Middle frontal gyrus (tissue), 1 donor: ENCODE measurements around the gene CNIH3.
"Not testable (repeated sequence)": the region's sequence is repeated elsewhere in the genome, so short reads cannot be mapped to it uniquely, and the experiment has no call there.

ENCODE experiments used
- DNase-seq: peaks from one replicate; pipeline ENCODE4 v3.0.0-alpha.2; 2015; ENCODE audit warnings: low spot score; ENCODE audit errors: extremely low spot score

CNIH3 gene

DNA sequence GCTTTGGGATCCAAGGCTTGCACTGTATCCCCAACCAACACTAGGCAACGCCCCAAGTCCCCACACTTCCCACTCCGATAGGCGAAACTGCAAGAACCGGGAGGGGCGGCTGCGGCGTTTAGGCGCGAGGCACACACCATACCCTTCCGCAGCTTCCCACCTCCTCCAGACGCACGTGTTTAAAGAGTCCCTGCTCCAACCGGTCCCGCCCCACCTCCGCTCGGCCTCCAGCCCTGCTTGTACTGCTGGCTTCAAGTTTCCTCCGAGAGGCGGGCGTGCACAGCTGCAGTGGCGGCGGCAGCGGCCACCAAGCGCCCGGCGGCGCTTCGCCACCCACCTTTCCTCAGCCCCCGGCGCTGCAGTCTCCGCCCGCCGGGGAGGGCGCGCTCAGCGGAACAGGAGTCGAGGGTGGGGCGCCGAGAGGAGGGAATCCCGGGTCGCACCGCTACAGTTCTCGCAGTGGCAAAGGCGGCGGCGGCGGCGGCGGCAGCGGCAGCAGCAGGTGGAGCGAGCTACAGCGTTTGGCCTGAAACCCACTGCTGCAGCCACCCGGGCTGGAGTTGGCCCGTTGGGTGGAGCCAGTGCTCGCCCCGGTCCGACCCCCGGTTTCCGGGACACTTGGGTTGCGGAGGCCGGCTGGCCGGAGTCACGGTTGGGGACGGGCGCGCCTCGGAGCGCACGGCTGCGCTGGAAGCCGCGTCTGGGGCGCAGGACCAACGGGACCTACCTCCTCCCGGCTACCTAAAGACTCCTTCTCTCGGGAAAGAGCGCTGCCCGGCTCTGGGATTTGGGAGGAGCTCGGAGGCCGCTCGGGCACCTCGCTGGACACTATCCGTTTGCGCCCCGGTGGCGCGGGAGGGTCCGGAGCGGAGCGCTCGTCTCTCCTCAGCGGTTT, at the start of gene CNIH3:
Gene CNIH3 (plus strand): TSS at position 457 of the 895 bp plus-strand sequence. CDS start 858 bp downstream, outside the sequence.
- DNase-seq: peak; percentile 29

DNA sequence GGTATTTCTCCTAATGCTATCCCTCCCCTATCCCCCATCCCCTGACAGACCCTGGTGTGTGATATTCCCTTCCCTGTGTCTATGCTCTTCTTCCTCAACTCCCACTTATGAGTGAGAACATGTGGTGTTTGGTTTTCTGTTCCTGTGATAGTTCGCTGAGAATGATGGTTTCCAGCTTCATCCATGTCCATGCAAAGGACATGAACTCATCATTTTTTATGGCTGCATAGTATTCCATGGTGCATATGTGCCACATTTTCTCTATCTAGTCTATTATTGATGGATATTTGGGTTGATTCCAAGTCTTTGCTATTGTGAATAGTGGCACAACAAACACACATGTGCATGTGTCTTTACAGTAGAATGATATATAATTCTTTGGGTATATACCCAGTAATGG, 49.6 kb upstream of the CNIH3 start:
- not testable (repeated sequence) for DNase-seq

DNA sequence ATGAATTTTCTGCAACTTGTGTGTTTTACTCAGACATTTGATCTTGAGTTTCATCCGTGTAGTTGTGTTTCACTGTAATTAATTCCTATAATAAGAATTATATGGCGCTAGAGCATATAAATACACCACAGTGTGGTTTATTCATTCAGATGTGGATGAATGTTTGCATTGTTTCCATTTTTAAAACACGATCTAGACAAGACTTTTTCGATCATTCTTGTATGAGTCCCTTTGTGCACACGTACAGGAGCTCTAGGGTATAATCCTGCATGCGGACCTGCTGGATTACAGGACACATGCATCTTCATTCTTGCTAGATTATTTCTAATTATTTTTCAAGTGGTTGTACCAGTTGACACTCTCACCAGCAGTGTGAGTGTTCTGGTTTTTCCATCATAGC, 46.8 kb upstream of the CNIH3 start:
- no peak for DNase-seq

DNA sequence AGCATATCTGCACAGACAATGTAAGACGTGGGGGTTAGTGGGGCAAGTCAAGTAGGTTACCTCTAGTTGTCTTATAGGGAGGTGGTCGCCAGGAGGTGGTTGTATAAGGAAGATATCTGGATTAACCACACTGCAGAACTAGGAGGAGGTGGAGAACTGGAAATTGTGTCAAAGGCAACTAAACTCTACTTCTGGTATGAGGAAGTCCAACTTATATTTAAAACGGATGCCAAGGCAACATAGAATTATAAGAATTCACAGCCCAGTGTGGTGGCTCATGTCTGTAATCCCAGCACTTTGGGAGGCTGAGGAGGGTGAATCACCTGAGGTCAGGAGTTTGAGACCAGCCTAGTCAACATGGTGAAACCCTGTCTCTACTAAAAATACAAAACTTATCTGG, 44.1 kb upstream of the CNIH3 start:
- DNase-seq: not testable (repeated sequence)

DNA sequence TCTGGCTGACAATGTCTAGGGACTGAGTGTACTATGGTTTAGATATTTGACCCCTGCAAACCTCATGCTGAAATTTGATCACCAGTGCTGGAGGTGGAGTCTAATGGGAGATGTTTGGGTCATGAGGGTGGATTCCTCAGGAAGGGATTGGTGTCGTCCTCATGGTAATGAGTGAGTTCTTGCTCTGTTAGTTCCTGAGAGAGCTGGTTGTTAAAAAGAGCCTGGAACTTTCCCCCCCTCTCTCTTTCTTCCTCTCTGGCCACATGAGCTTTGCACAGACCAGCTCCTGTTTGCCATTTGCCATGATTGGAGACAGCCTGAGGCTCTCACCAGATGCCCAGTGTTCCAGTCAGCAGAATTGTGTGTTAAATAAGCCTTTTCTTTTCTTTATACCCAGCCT, 36.6 kb upstream of the CNIH3 start:
- no peak for DNase-seq

DNA sequence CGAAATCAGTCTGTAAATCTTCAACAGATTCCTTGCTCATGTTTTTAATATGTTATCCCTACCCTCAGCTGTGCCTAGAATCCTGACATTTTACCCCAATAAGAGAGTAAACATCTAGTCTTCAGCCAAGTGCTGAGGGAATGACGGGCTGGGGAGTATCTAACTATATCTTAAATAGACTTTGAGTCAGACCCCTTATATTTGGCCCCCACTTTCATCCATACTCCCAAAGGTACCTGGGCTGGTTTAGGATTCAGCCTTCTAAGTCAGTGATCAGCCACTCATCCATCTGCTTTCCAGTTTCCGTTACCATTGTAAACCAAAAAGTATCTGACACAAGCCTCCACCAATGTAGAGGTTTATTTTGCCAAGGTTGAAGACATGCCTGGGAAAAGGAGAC, 36.1 kb upstream of the CNIH3 start:
- no peak for DNase-seq

DNA sequence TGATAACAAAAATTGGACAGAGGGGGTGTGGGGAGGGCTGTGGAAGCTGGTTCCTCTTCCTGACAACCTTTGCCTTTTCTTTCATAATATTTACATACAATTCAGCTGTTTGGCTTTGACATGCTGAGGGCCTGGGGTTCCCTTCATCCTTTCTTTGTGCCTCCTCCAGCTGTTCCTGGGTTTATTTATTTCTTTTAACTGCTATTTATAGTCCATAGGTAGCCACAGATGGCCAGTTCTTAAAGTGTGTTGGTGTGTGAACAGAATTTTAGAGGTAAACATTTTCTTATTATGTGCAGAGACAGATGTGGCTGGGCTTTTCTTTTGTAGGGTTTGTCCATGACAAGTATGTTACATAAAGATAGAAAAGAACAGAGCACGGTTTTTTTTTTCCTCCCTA, 34.1 kb upstream of the CNIH3 start:
- no peak for DNase-seq

DNA sequence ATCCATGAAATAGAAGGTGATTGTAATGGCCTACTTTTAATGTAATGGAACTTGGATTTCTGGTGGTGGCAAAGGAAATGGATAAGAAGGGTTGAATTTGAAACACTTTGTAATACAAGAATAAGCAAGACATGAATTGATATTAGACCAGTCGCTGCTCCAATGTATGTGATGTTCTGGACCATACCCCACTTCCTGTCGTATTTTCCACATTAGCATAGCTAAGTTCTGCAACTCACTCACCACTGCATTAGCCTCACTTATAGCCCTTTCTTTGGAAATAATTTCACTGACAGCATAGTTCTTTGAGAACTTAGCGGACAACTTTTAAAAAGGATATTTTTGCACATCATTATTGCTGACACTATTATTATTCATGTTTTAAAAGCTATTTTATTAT, 32.3 kb upstream of the CNIH3 start:
- DNase-seq: no peak

DNA sequence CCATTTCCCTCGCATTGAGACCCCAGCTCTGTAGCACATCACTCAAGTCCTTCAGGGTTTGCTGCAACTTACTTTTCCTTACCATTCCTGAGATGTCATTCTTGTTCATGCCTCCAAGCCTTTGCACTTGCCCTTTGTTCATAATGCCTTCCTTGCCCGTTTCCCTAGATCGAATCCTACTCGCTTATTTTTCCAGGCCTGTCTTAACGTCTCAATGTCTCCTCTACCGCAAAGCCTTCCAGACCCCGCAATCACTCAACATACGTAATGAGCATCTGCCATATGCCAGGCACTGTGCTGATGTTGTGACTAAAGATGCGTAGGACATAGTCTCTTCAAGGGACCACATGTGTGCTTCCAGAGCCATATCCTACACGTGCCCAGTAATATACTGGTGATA, 31.1 kb upstream of the CNIH3 start:
- no peak for DNase-seq

DNA sequence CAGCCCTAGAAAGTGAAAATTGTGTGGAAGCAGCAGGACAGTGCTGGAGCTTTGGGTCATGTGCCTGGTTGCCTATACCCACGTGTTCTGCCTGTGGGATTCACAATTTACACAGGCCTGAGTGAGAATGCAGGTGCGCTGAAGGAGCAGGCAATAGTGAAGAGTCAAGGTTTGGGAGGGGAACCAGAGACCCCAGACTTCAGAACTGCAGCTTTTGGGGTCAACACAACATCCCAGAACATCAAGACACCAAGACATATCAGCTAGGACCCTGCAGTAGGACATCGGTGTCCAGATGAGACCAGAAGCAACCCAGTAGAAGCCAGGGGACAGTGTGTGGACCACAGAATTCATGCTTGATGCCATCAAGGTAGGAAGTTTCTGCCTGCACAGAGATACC, 29.1 kb upstream of the CNIH3 start:
- DNase-seq: no peak

DNA sequence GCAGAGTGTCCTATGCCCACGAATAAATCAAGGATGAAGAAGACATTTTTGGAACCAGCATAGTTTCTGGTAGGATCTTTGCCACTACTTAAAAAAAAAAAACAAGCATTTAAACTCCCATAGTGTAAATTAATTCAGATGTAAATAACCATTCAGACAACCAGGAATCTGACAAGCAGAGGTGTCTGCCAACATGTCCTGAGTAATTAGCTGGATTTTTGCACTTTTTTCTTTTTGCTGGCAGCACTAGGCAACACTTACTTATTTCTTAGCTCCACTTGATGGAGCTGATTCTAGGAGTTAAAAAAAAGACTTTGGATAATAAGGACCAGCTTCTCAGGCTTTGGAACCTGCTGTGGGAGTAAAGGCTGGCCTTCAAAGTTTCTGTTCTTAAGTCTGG, 27.6 kb upstream of the CNIH3 start:
- no peak for DNase-seq

DNA sequence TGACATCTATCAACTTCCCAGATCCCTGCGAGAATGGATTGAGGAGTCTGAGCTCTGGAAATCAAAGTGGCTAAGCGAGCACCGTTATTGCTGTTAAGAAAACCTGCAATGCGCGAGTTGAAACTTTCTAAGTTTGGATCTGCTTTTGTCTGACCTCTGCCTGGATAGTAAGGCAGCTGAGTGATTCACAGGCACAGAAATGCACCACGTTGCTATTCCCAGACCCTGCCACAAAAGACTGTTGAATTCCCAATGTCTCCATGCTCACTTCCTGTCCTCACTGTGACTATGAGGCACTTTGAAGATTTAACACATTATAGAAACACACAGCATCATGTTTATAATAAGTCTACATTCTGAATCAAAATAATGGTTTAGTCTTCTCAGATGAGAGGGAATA, 27.1 kb upstream of the CNIH3 start:
- DNase-seq: no peak

DNA sequence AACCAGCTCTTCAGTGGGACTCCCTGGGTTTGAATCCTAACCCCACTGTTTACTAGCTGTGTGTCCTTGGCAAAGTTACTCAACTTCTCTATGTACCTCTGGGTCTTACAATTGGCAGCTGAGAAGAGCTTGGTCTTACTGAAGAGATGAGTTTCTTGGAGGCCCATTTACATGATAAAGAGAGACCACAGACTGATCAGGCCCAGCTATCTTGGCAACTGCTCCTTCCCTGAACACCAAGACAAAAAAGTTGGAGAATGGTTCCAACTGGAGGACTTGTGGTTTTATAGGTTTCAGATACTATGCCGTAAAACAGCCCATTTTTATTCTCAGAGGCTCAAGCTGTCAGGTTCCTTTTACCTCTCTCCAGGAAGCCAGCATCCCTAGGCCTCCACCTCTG, 24.8 kb upstream of the CNIH3 start:
- no peak for DNase-seq

DNA sequence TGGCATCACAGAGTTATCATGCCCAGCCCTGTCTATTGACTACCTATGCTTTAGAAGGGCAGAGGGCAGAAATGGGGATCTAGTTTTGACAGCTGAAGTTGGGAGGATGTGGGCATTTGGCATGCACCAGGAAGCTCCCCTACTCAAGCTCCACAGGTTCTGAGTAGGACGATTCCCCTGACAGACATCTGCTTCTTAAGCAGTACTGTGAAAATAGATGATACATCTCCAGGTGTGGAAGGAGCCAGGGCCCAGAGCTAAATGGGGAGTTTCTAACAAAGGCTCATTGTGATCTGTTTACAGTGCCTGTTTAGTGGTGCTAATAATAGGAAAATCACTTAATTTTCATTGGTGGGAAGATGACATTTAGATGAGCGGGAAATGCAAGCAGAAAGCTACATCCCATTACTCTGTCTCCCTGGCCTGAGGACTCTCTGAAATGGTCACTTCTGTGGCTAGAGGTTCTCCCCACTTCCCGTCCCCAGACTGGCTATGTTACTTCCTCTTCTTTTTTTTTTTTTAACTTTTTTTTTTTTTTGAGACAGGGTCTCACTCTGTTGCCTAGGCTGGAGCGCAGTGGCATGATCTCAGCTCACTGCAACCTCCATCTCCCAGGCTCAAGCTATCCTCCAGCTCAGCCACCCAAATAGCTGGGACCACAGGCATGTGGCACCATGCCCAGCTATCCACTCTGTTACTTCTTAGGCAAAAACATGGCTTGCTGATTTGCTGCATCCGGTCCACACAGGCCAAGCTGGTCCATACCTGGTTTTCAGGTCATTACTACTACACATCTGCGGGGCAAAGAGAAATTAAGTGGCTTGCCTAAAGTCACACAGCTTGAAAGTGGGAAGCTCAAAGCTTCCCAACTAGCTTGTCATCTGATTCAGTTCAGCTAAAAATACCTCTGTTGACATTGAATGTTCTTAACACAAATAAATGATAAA, 23.2 kb upstream of the CNIH3 start:
- no peak for DNase-seq

DNA sequence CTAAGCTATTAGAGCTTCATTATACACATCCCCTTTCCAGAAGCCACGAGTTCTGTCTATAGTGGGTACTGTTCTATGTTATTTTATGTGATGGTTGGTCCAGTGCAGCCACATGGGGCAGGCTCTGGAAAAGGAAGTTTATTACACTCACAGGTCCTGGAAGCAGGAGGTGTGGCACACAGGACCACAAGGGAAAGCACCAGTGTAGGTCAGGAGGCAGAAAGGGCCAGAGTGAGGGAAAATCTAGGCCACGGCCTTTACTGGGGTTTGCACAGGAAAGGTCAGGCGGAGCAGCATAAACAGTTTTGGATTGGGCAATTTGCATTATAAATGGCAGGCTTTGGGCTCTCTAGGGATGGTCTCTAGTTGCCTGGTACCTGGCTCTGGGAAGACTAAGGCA, 21.8 kb upstream of the CNIH3 start:
- DNase-seq: no peak

DNA sequence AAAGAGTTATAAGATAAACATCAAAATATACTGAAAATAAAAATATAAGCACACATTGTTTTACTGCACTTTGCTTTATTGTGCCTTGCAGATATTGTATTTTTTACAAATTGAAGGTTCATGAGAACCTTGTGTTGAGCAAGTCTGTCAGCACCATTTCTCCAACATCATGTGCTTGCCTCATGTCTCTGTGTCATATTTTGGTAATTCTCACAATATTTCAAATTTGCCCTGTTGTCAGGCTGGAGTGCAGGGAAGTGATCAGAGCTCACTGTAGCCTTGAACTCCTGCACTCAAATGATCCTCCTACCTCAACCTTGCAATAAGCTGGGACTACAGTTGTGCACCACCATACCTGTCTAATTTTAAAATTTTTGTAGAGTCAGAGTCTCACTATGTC, 21.3 kb upstream of the CNIH3 start:
- no peak for DNase-seq

DNA sequence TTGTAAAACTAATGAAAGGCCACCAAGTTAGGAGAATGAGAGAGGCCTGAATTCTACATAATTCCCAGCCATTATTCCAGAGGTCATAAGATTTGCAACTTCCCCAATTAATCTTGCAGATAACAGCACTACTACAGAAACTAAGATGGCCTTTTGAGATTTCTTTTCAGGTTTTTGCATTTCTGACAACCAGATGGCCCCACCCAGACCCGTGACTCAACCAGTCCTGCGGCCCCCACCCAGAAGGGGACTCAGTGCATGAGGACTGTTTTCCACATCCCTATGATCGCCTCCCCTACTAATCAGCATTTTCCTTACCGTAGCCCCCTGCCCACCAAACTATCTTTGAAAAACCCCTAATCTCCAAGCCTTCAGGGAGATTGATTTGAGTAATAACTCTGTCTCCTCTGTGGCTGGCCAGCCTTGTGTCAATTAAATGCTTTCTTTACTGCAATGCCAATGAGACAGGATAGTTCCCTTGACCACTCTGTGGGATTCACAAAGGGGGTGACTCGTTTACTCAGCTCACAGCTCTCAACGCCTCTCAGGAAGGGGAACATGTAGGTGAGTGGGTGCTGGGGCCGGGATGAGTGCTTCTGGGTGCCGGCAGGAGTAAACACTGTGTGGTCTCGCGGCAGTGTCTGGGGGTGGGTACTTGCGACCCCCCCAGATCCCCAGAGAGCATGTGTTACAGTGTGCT, 10.5 kb upstream of the CNIH3 start:
- DNase-seq: no peak

DNA sequence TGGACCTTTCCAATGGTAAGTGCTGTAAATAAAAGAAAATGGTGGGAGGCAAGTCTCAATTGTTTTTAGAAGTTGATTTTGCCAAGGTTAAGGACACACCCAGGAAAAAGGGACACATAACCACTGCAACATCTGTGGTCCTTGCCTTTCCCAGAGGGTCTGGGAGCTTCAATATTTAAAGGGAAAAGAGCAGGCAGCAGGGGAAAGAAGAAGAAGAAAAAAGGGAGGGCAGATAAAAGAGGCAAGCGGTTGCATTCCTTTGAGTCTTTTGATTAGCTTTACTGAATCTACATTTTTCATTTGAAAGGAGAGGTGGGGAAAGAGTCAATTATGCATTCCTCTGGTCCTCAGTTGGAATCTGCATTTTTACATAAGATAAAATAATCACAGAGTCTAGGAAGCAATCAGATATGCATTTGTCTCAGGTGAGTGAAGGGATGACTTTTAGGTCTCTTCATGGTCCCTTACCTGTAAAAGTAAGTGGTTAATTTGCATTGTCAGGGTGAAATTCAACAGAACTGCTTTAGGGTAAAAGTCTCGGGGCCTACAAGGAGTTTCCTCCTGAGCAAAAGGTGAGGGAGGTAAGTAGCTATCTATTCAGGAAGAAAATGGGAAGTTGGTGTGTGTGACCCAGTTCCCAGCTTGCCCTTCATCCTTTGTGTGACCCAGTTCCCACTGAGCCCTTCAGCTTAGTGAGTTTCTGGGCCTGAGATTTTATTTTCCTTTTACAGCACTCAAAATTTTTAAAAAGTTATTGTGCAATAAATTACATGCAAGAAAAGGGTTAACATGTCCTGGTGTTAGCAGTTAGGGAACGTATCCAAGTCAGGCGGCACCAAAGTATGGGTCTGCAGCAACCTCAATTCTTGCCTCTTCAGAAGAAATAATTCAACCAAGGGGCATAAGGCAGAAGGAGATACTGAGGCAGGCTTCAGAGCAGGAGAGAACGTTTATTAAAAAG, 8.6 kb upstream of the CNIH3 start:
- no peak for DNase-seq

DNA sequence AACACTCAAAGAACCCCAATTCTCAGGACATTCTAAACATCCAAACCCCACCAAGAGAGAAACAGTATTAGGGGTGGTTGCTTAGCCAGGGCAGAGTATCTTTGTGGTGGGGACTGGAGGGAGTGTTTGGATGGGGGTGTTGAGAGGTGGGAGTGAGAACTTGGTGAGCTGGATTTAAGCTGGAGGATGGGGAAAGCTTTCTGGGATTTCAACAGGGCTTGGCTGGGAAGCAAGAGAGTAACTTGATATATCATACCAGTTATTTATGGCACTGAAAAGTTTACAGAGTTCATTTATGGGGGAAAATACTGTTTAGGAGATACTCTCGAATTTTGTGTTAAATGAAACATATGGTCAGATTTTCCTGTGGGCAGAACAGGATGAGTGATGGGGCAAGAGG, 6.8 kb upstream of the CNIH3 start:
- no peak for DNase-seq

DNA sequence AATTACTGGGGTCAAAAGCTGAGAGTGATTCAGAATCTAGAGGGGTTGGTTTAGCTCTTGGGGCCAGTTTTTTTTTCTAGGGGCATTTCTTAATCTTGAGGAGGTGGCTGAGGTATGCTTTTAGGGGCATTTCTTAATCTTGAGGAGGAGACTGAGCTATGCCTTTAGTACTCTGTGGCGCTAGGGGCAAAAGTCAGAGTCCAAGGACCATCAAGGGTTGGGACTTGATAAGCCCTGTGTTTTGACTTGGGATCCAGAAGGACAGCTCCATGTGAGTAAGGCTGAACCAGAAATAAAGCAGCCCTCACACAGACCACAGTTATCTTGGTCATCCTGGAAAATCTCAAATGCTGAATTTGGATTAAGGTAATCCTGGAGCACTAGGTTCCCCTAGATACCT, 3.9 kb upstream of the CNIH3 start:
- DNase-seq: no peak

DNA sequence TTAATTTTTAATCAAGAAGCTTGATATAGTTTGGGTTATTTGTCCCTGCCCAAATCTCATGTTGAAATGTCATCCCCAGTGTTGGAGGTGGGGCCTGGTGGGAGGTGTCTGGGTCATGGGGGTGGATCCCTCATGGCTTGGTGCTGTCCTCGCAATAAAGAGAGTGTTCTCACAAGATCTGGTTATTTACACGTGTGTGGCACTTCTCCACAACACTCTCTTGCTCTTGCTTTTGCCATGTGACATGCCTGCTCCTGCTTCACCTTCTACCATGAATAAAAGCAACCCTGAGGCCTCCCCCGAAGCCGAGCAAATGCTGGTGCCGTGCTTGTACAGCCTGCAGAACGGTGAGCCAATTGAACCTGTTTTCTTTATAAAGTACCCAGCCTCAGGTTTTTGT, 2.6 kb upstream of the CNIH3 start:
- DNase-seq: no peak
